HG03521 (cell line): ENCODE results near the gene CHRDL1.
"Not testable (repeated sequence)": the region's sequence is repeated elsewhere in the genome, so short reads cannot be mapped to it uniquely, and the experiment has no call there.

Experiments used
- ATAC-seq: cut with Tn5 transposase; IDR thresholded peaks from one replicate; pipeline ENCODE4 v1.9.1; 2021; ENCODE audit warnings: mild to moderate bottlenecking, moderate library complexity; ENCODE audit not compliant: unreplicated experiment

The CHRDL1 gene

GRCh38 chrX:110667706-110668105, 127.9 kb downstream of the CHRDL1 start:
- ATAC-seq, result no peak

- peak; percentile 46 for ATAC-seq
These were observed 130.2 kb downstream of the CHRDL1 start for GRCh38 chrX:110665223-110666002.

DNA sequence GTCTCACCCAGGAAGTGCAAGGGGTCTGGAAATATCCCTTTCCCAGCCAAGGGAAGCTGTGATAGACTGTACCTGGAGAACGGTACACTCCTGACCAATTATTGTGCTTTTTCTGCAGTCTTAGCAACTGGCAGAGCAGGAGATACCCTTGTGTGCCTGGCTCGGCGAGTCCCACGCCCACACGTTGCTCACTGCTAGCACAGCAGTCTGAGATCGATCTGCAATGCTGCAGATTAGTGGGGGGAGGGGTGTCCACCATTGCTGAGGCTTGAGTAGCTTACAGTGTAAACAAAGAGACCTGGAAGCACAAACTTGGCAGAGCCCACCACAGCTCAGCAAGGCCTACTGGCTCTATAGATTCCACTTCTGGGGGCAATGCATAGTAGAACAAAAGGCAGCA, 138.5 kb downstream of the CHRDL1 start:
- ATAC-seq, result no peak

DNA sequence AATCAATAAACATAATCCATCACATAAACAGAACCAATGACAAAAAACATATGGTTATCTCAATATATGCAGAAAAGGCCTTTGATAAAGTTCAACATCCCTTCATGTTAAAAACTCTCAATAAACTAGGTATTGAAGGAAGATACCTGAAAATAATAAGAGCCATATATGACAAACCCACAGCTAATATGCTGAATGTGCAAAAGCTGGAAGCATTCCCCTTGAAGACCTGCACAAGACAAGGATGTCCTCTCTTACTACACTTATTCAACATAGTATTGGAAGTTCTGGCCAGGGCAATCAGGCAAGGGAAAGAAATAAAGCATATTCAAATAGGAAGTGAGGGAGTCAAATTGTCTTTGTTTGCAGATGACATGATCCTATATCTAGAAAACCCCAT, 141.3 kb downstream of the CHRDL1 start:
- not testable (repeated sequence) for ATAC-seq

GRCh38 chrX:110646386-110646785, 149.2 kb downstream of the CHRDL1 start:
- ATAC-seq, result no peak
